OCI-LY3 (cell line): ENCODE results near the gene IRX3.

Source experiments
- EZH2phosphoT487 ChIP-seq: fragments of 200-600 bp; shearing (Covaris generic); IDR thresholded peaks from 2 replicates; pipeline ENCODE4 v1.6.1; 2018; ENCODE audit warnings: antibody characterized with exemption, mixed run types, low read depth
- TF ChIP-seq, protein P1 (sequence below): fragments of 200-600, 300-600 bp; sonication (generic); IDR thresholded peaks from 2 replicates; pipeline ENCODE4 v1.5.1; 2014; ENCODE audit warnings: antibody characterized with exemption, low read length, low read depth

DNA sequence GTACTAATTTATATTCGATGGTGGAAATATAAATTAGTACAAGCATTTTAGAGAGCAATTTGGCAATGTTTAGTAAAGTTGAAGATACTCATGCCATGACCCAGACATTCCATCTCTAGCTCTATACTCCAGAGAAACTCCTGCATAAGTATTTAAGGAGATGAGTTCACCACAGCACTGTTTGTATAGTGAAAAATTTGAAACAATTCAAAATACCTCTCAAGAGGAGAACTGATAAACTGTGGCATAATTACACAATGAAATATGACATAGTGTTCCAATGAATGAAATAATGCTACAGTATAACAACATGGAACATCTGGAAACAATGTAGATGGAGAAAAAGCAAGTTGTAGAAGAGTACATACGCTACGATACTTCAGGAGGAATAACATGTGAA, 48.6 kb upstream of the IRX3 start:
- TF ChIP-seq, protein P1, sequence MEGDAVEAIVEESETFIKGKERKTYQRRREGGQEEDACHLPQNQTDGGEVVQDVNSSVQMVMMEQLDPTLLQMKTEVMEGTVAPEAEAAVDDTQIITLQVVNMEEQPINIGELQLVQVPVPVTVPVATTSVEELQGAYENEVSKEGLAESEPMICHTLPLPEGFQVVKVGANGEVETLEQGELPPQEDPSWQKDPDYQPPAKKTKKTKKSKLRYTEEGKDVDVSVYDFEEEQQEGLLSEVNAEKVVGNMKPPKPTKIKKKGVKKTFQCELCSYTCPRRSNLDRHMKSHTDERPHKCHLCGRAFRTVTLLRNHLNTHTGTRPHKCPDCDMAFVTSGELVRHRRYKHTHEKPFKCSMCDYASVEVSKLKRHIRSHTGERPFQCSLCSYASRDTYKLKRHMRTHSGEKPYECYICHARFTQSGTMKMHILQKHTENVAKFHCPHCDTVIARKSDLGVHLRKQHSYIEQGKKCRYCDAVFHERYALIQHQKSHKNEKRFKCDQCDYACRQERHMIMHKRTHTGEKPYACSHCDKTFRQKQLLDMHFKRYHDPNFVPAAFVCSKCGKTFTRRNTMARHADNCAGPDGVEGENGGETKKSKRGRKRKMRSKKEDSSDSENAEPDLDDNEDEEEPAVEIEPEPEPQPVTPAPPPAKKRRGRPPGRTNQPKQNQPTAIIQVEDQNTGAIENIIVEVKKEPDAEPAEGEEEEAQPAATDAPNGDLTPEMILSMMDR: no peak
- no peak for TF ChIP-seq EZH2phosphoT487
